ENCODE measurements around the gene TMEM190.

GRCh38 chr19:55402509-55402908 lies 25.9 kb downstream of the TMEM190 start:
- TF ChIP-seq TAF1 (IDR thresholded peaks at IDR 0.05; ENCODE audit: low read depth) = no peak
- TF ChIP-seq EP300 (IDR thresholded peaks at IDR 0.05; ENCODE audit: borderline replicate concordance) = no peak
- no peak for TF ChIP-seq MAX (IDR thresholded peaks at IDR 0.05)
- no peak for TF ChIP-seq RAD21 (IDR thresholded peaks at IDR 0.05; ENCODE audit: low read depth)
- TF ChIP-seq TEAD4 (IDR thresholded peaks at IDR 0.05) = no peak
- TF ChIP-seq REST (IDR thresholded peaks at IDR 0.05; ENCODE audit: low read depth) = no peak
- no peak for TF ChIP-seq FOXM1 (IDR thresholded peaks at IDR 0.05; ENCODE audit: borderline replicate concordance, low read depth)
- no peak for TF ChIP-seq NFIC (IDR thresholded peaks at IDR 0.05)
- no peak for TF ChIP-seq YY1 (IDR thresholded peaks at IDR 0.05; ENCODE audit: low read depth)
- TF ChIP-seq EGR1 (IDR thresholded peaks at IDR 0.05) = no peak
- no peak for TF ChIP-seq CREB1 (IDR thresholded peaks at IDR 0.05; ENCODE audit: low read depth)
- no peak for TF ChIP-seq CEBPB (IDR thresholded peaks at IDR 0.05)

All from Ishikawa (cell line).